Activated T-helper 2 cell treated with anti-CD3 and anti-CD28 coated beads, Interferon-gamma antibody, Interleukin-2, Interleukin-4, amounts not matched to agents 10 μg/mL and 5 μg/mL and 100 μg/mL, durations not matched to agents 14 hours and 24 hours and 36 hours (primary cell): ENCODE measurements around the gene PARD6G. TPM values are rescaled to one million over a fixed set of nuclear protein-coding genes. Genes with fewer than 3 reads are reported as not detected.
A peak's percentile ranks its signal among the peaks of the same experiment; 100 is the strongest.

Experiments used
- DNase-seq: peaks from one replicate; pipeline ENCODE4 v3.0.0; 2021; ENCODE audit warnings: low spot score
- H3K27ac Mint-ChIP-seq: one replicate; pipeline ENCODE4 v1.8.0; 2021; ENCODE audit warnings: mixed read lengths
- H3K27me3 Mint-ChIP-seq: one replicate; pipeline ENCODE4 v1.8.0; 2021; ENCODE audit warnings: low read depth, mixed read lengths
- H3K36me3 Mint-ChIP-seq: one replicate; pipeline ENCODE4 v1.8.0; 2021; ENCODE audit warnings: low read depth, mixed read lengths
- H3K4me1 Mint-ChIP-seq: one replicate; pipeline ENCODE4 v1.8.0; 2021; ENCODE audit warnings: low read depth, mixed read lengths
- H3K4me3 Mint-ChIP-seq: one replicate; pipeline ENCODE4 v1.8.0; 2021; ENCODE audit warnings: low read depth, mild to moderate bottlenecking, moderate library complexity, mixed read lengths
- H3K9me3 Mint-ChIP-seq: one replicate; pipeline ENCODE4 v1.8.0; 2021; ENCODE audit warnings: mixed read lengths
- intact Hi-C: fragments of 100-400 bp; cut with micrococcal nuclease; formaldehyde crosslinking; loops from one replicate; pipeline ENCODE4 v1.15.1; 2023
- total RNA-seq: library from RNA; stranded (reverse); gene quantifications from 2 replicates; pipeline ENCODE4 v1.2.3, GENCODE V29; 2022

The PARD6G gene
- total RNA-seq, 1 donor from 2014 or later, result 0.21 TPM

DNA sequence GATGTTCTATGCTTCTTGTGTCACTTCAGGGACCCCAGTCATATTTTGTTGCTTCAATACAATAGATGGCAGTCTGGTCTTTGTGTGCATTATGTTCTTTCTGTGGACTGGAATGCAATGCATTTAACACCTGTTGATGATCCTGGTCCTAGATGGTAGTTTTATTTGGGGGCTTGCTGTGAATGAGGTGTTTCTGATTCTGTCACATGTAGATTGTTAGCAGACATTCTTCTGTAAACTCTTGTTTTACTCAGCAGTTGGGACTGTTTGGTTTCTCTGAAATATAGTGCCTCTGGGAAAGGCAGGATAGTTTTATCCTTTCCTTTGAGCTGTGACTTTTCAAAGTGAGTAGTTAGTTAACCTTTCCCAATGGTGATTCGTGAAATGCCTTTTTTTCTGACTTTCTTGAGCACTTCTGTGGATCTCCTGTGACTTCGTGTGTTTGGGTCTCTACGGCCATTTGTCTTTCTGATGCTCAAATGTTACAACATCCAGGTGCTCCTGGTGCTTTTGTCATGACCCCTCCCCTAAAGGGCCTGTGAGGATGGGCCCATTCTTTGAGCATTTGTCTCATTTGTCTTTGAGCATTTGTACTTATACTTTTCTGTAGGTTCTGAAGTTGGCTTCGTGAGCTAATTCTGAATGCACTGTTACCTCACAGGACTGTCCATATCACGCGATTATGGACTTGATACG is 117.5 kb downstream of the PARD6G start:
- Mint-ChIP-seq H3K36me3 (peaks cover 69% of the 10 kb centered on the region), H3K9me3 (peaks cover 8% of the 10 kb centered on the region), H3K4me3 (no peak overlapping the region), H3K4me1 (peaks cover 33% of the 10 kb centered on the region), H3K27ac (peak overlapping the region; percentile 15), H3K27me3 (no peaks in the 10 kb centered on the region)
- no peak for DNase-seq
- intact Hi-C loops, result no loop called here

GRCh38 chr18:80127635-80128034 is 119.7 kb downstream of the PARD6G start:
- Mint-ChIP-seq H3K4me1 (peaks cover 29% of the 10 kb centered on the region), H3K4me3 (no peak overlapping the region), H3K9me3 (peaks cover 8% of the 10 kb centered on the region), H3K27me3 (no peaks in the 10 kb centered on the region), H3K36me3 (peaks cover 63% of the 10 kb centered on the region), H3K27ac (no peak overlapping the region)
- no peak for DNase-seq
- intact Hi-C loops, result no loop called here

- peaks cover 8% of the 10 kb centered on the region for H3K9me3 Mint-ChIP-seq
- no peak for DNase-seq
- intact Hi-C loops, result no loop called here
- no peak overlapping the region for H3K4me3 Mint-ChIP-seq
- H3K36me3 Mint-ChIP-seq, result peaks cover 63% of the 10 kb centered on the region
- no peaks in the 10 kb centered on the region for H3K27me3 Mint-ChIP-seq
- no peak overlapping the region for H3K27ac Mint-ChIP-seq
- peaks cover 24% of the 10 kb centered on the region for H3K4me1 Mint-ChIP-seq
These were observed 120.5 kb downstream of the PARD6G start for GRCh38 chr18:80126797-80127196.

GRCh38 chr18:80124131-80124530 is 123.2 kb downstream of the PARD6G start:
- Mint-ChIP-seq H3K4me1 (peaks cover 11% of the 10 kb centered on the region), H3K4me3 (no peak overlapping the region), H3K9me3 (peaks cover 8% of the 10 kb centered on the region), H3K27me3 (no peaks in the 10 kb centered on the region), H3K27ac (no peak overlapping the region), H3K36me3 (peaks cover 62% of the 10 kb centered on the region)
- intact Hi-C loops, result no loop called here
- DNase-seq, result no peak

- intact Hi-C loops, result no loop called here
- DNase-seq, result no peak
- Mint-ChIP-seq H3K36me3 (peaks cover 60% of the 10 kb centered on the region), H3K4me3 (no peak overlapping the region), H3K27me3 (no peaks in the 10 kb centered on the region), H3K9me3 (peaks cover 1% of the 10 kb centered on the region), H3K4me1 (peaks cover 4% of the 10 kb centered on the region), H3K27ac (peak overlapping the region; percentile 10)
These were observed 126.4 kb downstream of the PARD6G start for GRCh38 chr18:80120932-80121331.

DNA sequence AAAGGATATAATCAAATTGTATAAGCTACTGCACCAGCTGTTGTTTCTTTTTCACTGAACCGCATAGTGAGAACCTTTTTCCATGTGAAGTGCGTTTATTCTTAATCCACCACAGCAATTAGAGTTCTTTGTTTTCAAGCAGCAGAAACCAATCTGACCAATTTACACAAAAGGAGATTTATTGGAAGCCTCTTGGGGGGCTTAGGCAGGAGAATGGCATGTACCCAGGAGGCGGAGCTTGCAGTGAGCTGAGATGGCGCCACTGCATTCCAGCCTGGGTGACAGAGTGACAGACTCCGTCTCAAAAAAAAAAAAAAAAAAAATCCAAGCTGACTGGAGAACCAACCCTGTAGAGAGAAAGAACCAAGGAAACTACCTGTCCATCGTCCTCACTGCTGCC is 128.2 kb downstream of the PARD6G start:
- no peak overlapping the region for H3K27ac Mint-ChIP-seq
- H3K4me1 Mint-ChIP-seq, result peaks cover 4% of the 10 kb centered on the region
- DNase-seq, result no peak
- H3K9me3 Mint-ChIP-seq, result no peaks in the 10 kb centered on the region
- no peaks in the 10 kb centered on the region for H3K27me3 Mint-ChIP-seq
- no peak overlapping the region for H3K4me3 Mint-ChIP-seq
- intact Hi-C loops, result no loop called here
- H3K36me3 Mint-ChIP-seq, result peaks cover 55% of the 10 kb centered on the region

GRCh38 chr18:80115035-80115434 is 132.3 kb downstream of the PARD6G start:
- Mint-ChIP-seq H3K9me3 (no peaks in the 10 kb centered on the region), H3K27me3 (no peaks in the 10 kb centered on the region), H3K4me1 (peaks cover 20% of the 10 kb centered on the region), H3K27ac (no peak overlapping the region), H3K4me3 (no peak overlapping the region), H3K36me3 (peaks cover 52% of the 10 kb centered on the region)
- no peak for DNase-seq
- intact Hi-C loops, result no loop called here

DNA sequence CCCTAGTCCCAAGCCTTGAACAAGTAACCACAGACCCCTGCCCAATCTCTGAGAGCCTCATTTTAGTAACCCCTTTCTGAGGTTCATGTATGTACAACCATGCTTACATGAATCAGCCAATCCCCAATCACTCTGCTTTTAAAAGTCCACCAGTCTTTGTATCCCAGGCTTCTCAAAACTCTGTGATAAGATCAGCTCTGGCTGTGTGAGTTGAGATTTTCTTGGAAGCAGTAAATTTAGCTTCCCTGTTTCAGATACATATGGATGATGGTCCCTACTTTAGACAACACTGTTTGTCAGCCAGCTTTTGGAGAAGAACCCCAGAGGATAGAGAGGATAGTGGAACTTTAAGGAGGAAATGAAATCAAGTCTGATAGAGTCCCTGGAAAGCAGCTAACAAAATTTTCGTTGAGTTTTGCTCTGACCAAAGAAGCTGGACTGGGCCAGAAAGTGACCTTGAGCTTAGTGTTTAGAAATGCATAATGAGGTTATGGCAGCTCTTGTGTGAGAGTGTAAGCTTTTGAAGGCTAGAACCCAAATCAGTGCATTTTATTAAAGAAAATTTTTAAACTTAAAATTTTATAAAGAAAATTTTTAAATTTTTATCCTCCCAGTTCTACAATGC is 134.6 kb downstream of the PARD6G start:
- no peaks in the 10 kb centered on the region for H3K9me3 Mint-ChIP-seq
- H3K4me3 Mint-ChIP-seq, result no peak overlapping the region
- H3K27ac Mint-ChIP-seq, result no peak overlapping the region
- peaks cover 33% of the 10 kb centered on the region for H3K36me3 Mint-ChIP-seq
- H3K4me1 Mint-ChIP-seq, result peaks cover 25% of the 10 kb centered on the region
- intact Hi-C loops, result no loop called here
- H3K27me3 Mint-ChIP-seq, result no peaks in the 10 kb centered on the region
- DNase-seq, result no peak

- Mint-ChIP-seq H3K27ac (peak overlapping the region; percentile 73), H3K27me3 (no peaks in the 10 kb centered on the region), H3K9me3 (no peaks in the 10 kb centered on the region), H3K4me3 (peak overlapping the region; percentile 84), H3K4me1 (peaks cover 34% of the 10 kb centered on the region), H3K36me3 (peaks cover 24% of the 10 kb centered on the region)
- DNase-seq, result peak; percentile 16
- intact Hi-C loops, result loop anchor here (1.0 to 5.0 kb wide), 4 partner anchors 121 to 427 kb away; partner anchors contain the start of genes HSBP1L1 and TXNL4A
These were observed 137.6 kb downstream of the PARD6G start for GRCh38 chr18:80109676-80110078.

DNA sequence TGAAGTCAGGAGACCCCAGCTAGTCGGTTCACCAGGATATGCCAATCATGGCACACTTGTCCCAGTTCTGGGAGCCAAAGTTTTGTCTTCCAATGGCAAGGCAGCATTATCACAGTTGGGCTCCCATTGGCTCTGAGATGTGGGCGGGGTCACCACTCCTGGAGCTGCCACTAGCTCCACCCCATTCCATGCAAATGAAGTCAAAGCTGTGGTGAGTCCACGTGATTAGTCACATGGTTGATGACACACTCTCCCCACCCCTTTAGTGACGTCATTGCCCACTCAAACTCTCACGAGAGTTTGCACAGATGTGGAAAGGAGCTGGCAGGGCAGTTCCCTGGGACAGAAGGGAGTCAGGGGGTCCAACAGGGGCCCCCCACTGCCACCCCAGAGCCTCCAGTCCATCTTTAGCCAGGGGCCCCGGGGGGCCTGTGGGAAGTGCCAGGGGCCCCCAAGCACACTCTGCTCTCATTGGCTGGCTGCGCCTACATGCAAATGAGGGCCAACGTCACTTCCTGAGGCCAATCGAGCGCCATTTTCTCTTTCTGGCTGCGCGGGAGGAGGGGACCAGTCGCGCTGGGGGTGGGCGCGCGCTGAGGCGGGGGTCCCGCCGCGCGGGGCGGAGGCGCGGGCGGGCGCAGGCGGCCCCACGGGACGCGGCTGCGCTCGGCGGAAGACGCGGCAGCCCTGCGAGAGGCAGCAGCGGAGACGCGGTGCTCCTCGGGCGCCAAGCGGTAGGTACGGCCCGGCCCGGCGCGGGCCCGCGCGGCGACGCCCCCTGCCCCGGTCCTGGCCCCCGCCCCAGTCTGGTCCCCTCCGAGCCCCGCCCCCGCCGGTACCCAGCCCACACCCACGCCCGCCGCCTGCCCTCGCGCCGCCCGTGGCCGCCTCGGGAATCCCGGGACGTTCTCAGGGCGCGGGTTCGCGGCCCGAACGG is 138.3 kb downstream of the PARD6G start, which contains the start of gene ADNP2:
Gene ADNP2 (plus strand): TSS at position 524 of the 937 bp plus-strand sequence. CDS start 8,281 bp downstream, outside the sequence.
- peaks cover 22% of the 10 kb centered on the region for H3K36me3 Mint-ChIP-seq
- H3K27me3 Mint-ChIP-seq, result no peaks in the 10 kb centered on the region
- intact Hi-C loops, result loop anchor here (1.0 to 5.0 kb wide), 5 partner anchors 75 to 427 kb away; partner anchors contain the start of genes HSBP1L1, RBFA and TXNL4A
- DNase-seq, result peak; percentile 80
- H3K4me3 Mint-ChIP-seq, result peak within 1 kb of the TSS; percentile 84
- H3K27ac Mint-ChIP-seq, result peak within 1 kb of the TSS; percentile 82
- H3K4me1 Mint-ChIP-seq, result peaks cover 34% of the 10 kb centered on the region
- H3K9me3 Mint-ChIP-seq, result no peaks in the 10 kb centered on the region

- Mint-ChIP-seq H3K27me3 (no peaks in the 10 kb centered on the region), H3K36me3 (peaks cover 17% of the 10 kb centered on the region), H3K4me1 (peaks cover 30% of the 10 kb centered on the region), H3K9me3 (no peaks in the 10 kb centered on the region), H3K4me3 (peak overlapping the region; percentile 74), H3K27ac (peak overlapping the region; percentile 47)
- intact Hi-C loops, result loop anchor here (1.0 to 5.0 kb wide), 4 partner anchors 74 to 426 kb away; partner anchors contain the start of genes HSBP1L1 and RBFA
- no peak for DNase-seq
These were observed 139.2 kb downstream of the PARD6G start for GRCh38 chr18:80108121-80108536.

DNA sequence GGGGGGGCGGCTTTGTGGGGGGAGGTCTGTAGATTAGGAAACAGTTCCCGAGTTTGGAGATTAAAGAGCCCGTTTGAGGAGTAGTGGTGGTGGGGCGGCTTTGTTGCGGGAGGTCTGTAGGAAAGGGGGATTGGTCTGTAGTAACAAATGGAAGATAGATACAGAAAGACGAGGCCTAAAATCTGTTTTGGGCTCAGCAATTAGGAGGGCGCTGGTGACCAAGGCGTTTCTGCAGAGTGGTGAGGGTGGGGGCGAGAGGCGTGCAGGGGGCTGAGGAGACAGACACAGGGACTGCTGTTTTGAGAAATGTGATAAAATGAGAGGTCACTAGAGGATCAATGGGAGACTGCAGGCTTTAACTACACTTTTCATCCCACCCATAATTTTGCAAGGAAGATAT is 139.9 kb downstream of the PARD6G start:
- Mint-ChIP-seq H3K4me1 (peaks cover 26% of the 10 kb centered on the region), H3K27me3 (no peaks in the 10 kb centered on the region), H3K27ac (no peak overlapping the region), H3K4me3 (no peak overlapping the region), H3K9me3 (no peaks in the 10 kb centered on the region), H3K36me3 (peaks cover 12% of the 10 kb centered on the region)
- no peak for DNase-seq
- intact Hi-C loops, result loop anchor here (5.0 kb wide), 3 partner anchors 145 to 425 kb away; partner anchors contain the start of gene HSBP1L1
